Nephron progenitor cell (in vitro differentiated cells): ENCODE data around the gene CCDC86.

Source experiments
- DNase-seq: peaks from one replicate; pipeline ENCODE4 v3.0.0; 2021
- H3K27ac Mint-ChIP-seq: 2 replicates; pipeline ENCODE4 v1.8.0; 2021; ENCODE audit warnings: mild to moderate bottlenecking, moderate library complexity, mixed read lengths
- H3K27me3 Mint-ChIP-seq: 2 replicates; pipeline ENCODE4 v1.8.0; 2021; ENCODE audit warnings: mild to moderate bottlenecking, low read depth, mixed read lengths; ENCODE audit not compliant: poor library complexity
- H3K36me3 Mint-ChIP-seq: 2 replicates; pipeline ENCODE4 v1.8.0; 2021; ENCODE audit warnings: low read depth, mixed read lengths
- H3K4me1 Mint-ChIP-seq: 2 replicates; pipeline ENCODE4 v1.8.0; 2021; ENCODE audit warnings: mixed read lengths
- H3K4me3 Mint-ChIP-seq: 2 replicates; pipeline ENCODE4 v1.8.0; 2021; ENCODE audit warnings: mild to moderate bottlenecking, moderate library complexity, mixed read lengths
- H3K9me3 Mint-ChIP-seq: 2 replicates; pipeline ENCODE4 v1.8.0; 2021; ENCODE audit warnings: mild to moderate bottlenecking, moderate library complexity, mixed read lengths
- CTCF ChIP-seq: fragments of 200-600 bp; sonication (generic); IDR thresholded peaks from 2 replicates; pipeline ENCODE4 v1.5.0; 2021; ENCODE audit warnings: antibody characterized with exemption

The CCDC86 gene

GRCh38 chr11:60825118-60825517, 16.8 kb upstream of the CCDC86 start:
- H3K9me3 Mint-ChIP-seq, result no peaks in the 10 kb centered on the region
- no peaks in the 10 kb centered on the region for H3K36me3 Mint-ChIP-seq
- DNase-seq, result no peak
- H3K27ac Mint-ChIP-seq, result no peak overlapping the region
- peaks cover 11% of the 10 kb centered on the region for H3K27me3 Mint-ChIP-seq
- peaks cover 24% of the 10 kb centered on the region for H3K4me1 Mint-ChIP-seq
- no peak overlapping the region for H3K4me3 Mint-ChIP-seq
- no peak for TF ChIP-seq CTCF

DNA sequence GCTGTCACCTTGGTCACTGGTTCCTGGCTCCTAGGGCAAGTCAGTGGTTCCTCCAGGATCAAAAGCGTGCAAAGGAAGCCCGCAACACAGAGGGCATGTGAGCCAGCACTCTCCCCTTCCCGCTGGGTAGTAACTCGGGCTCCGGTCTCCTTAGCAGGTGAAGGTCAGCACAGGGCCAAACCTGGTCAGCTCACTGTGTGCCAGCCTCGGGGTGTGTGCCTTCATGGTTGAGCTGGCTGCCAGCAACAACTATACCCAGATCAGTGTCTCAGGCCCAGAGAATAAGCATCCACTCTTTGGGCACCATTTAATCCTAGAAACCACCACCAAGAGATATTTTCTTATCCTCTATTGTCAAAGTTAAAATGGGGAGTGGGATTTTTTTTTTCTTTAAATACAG, 16.1 kb upstream of the CCDC86 start:
- peaks cover 9% of the 10 kb centered on the region for H3K27me3 Mint-ChIP-seq
- H3K9me3 Mint-ChIP-seq, result no peaks in the 10 kb centered on the region
- no peaks in the 10 kb centered on the region for H3K36me3 Mint-ChIP-seq
- DNase-seq, result no peak
- TF ChIP-seq CTCF, result no peak
- H3K4me3 Mint-ChIP-seq, result no peak overlapping the region
- H3K27ac Mint-ChIP-seq, result no peak overlapping the region
- H3K4me1 Mint-ChIP-seq, result peaks cover 22% of the 10 kb centered on the region

DNA sequence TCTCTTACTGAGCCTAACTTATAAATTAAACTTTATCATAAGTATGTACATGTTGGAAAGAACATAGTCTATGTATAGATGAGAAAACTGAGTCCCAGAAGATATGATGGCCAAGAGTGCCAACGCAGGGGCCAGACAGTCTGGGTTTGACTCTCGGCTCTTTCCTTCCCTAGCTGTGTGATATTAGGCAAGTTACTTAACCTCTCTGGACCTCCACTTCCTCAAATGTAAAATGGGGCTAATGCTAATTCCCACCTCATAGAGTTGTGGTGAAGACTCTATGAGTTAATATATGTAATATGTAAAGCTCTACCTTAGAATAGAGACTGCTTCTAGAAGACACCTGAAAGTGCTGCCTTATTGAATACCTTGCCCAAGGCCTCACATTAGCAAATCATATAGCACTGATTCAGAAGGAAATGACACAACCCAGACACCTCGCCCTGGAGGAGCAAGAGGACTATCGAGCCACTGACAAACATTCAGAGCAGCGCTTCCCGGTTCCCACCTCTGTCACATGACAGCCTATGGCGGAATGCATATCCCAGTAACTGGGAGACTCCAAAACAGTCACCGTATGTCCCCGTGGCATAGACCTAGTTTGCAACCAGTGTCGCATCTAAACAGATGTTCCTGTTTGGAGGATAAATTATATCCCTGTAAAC, 11.3 kb upstream of the CCDC86 start:
- peaks cover 31% of the 10 kb centered on the region for H3K27me3 Mint-ChIP-seq
- H3K9me3 Mint-ChIP-seq, result no peaks in the 10 kb centered on the region
- H3K4me1 Mint-ChIP-seq, result peaks cover 13% of the 10 kb centered on the region
- no peaks in the 10 kb centered on the region for H3K36me3 Mint-ChIP-seq
- DNase-seq, result no peak
- no peak for TF ChIP-seq CTCF
- H3K4me3 Mint-ChIP-seq, result no peak overlapping the region
- H3K27ac Mint-ChIP-seq, result no peak overlapping the region

DNA sequence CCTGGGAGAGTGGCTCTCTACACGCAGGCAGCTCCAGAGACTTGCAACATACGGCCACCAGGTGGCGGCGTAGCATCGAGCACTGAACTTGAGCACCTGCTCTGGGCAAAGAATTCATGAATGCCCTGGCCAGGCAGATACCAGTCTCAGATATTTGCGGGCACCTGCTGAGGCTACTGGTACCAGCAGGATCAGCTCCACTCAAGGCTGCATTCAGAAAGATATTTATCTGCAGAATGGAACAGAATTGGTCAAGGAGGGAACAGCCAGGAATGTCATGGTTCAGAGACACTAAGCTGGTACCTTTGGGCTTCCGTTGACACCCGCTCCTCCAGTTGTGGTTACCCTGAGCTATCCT, 10.8 kb upstream of the CCDC86 start:
- Mint-ChIP-seq H3K27ac (no peak overlapping the region), H3K4me3 (no peak overlapping the region), H3K27me3 (peaks cover 34% of the 10 kb centered on the region), H3K4me1 (peaks cover 13% of the 10 kb centered on the region), H3K36me3 (no peaks in the 10 kb centered on the region), H3K9me3 (no peaks in the 10 kb centered on the region)
- peak; percentile 80 for DNase-seq
- peak; percentile 96 for TF ChIP-seq CTCF

- no peak for DNase-seq
- Mint-ChIP-seq H3K9me3 (no peaks in the 10 kb centered on the region), H3K4me1 (peaks cover 13% of the 10 kb centered on the region), H3K4me3 (no peak overlapping the region), H3K36me3 (no peaks in the 10 kb centered on the region), H3K27ac (no peak overlapping the region), H3K27me3 (peaks cover 36% of the 10 kb centered on the region)
- no peak for TF ChIP-seq CTCF
Measured at GRCh38 chr11:60831501-60832079, 10.3 kb upstream of the CCDC86 start.
